ENCODE measurements around the gene RNF180.
"Not testable (repeated sequence)": the region's sequence is repeated elsewhere in the genome, so short reads cannot be mapped to it uniquely, and the experiment has no call there.

RNF180 gene

GRCh38 chr5:64397552-64397951 is 231.9 kb downstream of the RNF180 start:
- DNase-seq (ENCODE audit: low read depth) = no peak

- not testable (repeated sequence) for DNase-seq (ENCODE audit: low read depth)
These were observed 233.1 kb downstream of the RNF180 start for GRCh38 chr5:64398735-64399134.

- DNase-seq (ENCODE audit: low read depth) = not testable (repeated sequence)
These were observed 241.6 kb downstream of the RNF180 start for GRCh38 chr5:64407103-64407825.

- no peak for DNase-seq (ENCODE audit: low read depth)
These were observed 251.7 kb downstream of the RNF180 start for GRCh38 chr5:64417390-64417789.

- DNase-seq (ENCODE audit: low read depth) = no peak
These were observed 252.4 kb downstream of the RNF180 start for GRCh38 chr5:64418013-64418412.

Measured in GM04504 (cell line).